ENCODE measurements around the gene CCDC93. TPM values are rescaled to one million over a fixed set of nuclear protein-coding genes. Genes with fewer than 3 reads are reported as not detected.
A peak's percentile ranks its signal among the peaks of the same experiment; 100 is the strongest.

Gene CCDC93
- total RNA-seq, 1 experiment from 2014 or later = 18.7 TPM

- ChIA-PET POLR2A (no interaction called here), RAD21 (ENCODE audit: low non-redundant PET in 1 of 2, low total read pairs in 2 of 2, uncharacterized antibody in 2 of 2, unreplicated experiment in 2 of 2) (interaction anchor here (0.9 to 1.9 kb wide), 4 partner anchors 122 to 808 kb away, joined by 3 to 9 read pairs (median 5); no protein-coding TSS in a partner anchor), CTCF (interaction anchor here (0.9 to 3.2 kb wide), 28 partner anchors 8 to 834 kb away, joined by 3 to 42 read pairs (median 6); no protein-coding TSS in a partner anchor)
- Histone ChIP-seq H2AFZ (ENCODE audit: low read depth, low read length, poor library complexity, severe bottlenecking) (peak overlapping the region; percentile 98), H3K36me3 (ENCODE audit: control insufficient read depth in 1 of 2, insufficient read depth in 2 of 2, low read length in 2 of 2) (no peaks in the 10 kb centered on the region), H3K4me2 (ENCODE audit: low read length) (peak overlapping the region; percentile 52), H3K9me2 (ENCODE audit: insufficient read depth) (no peaks in the 10 kb centered on the region), H3K79me2 (ENCODE audit: insufficient read depth, low read length) (no peaks in the 10 kb centered on the region), H3K9me3 (ENCODE audit: control insufficient read depth in 1 of 2, insufficient read depth in 1 of 2, low read depth in 1 of 2, low read length in 2 of 2) (no peaks in the 10 kb centered on the region), H3K4me3 (replicated peaks in 1 of 2; ENCODE audit: low read depth in 1 of 2, low read length in 2 of 2) (no peak overlapping the region), H3K27ac (ENCODE audit: low read depth, low read length) (no peak overlapping the region), H3K9ac (ENCODE audit: low read length) (no peak overlapping the region), H4K20me1 (ENCODE audit: insufficient read depth) (no peaks in the 10 kb centered on the region), H3K4me1 (ENCODE audit: control insufficient read depth in 1 of 2, insufficient read depth in 2 of 2, low read length in 2 of 2) (peaks cover 0 to 24% of the 10 kb centered on the region in 2 experiments; a peak in 2 of 4 replicates), H3K27me3 (ENCODE audit: insufficient read depth, low read length) (no peaks in the 10 kb centered on the region)
- DNase-seq (ENCODE audit: low read depth, low spot score) (no peak), ATAC-seq (no peak)
- TF ChIP-seq CBX3 (IDR thresholded peaks at IDR 0.05; ENCODE audit: low read depth) (no peak), POLR2A (IDR thresholded peaks at IDR 0.05; ENCODE audit: borderline replicate concordance, extremely low read depth, insufficient read depth, insufficient read length) (no peak), RAD21 (IDR thresholded peaks at IDR 0.05; ENCODE audit: low read depth) (no peak), ELF1 (IDR thresholded peaks at IDR 0.05; ENCODE audit: borderline replicate concordance, low read depth) (no peak), SIN3A (IDR thresholded peaks at IDR 0.05; ENCODE audit: low read depth) (no peak), POLR2AphosphoS5 (IDR thresholded peaks at IDR 0.05; ENCODE audit: low read depth, low read length) (no peak)
- TF ChIP-seq, protein P1, sequence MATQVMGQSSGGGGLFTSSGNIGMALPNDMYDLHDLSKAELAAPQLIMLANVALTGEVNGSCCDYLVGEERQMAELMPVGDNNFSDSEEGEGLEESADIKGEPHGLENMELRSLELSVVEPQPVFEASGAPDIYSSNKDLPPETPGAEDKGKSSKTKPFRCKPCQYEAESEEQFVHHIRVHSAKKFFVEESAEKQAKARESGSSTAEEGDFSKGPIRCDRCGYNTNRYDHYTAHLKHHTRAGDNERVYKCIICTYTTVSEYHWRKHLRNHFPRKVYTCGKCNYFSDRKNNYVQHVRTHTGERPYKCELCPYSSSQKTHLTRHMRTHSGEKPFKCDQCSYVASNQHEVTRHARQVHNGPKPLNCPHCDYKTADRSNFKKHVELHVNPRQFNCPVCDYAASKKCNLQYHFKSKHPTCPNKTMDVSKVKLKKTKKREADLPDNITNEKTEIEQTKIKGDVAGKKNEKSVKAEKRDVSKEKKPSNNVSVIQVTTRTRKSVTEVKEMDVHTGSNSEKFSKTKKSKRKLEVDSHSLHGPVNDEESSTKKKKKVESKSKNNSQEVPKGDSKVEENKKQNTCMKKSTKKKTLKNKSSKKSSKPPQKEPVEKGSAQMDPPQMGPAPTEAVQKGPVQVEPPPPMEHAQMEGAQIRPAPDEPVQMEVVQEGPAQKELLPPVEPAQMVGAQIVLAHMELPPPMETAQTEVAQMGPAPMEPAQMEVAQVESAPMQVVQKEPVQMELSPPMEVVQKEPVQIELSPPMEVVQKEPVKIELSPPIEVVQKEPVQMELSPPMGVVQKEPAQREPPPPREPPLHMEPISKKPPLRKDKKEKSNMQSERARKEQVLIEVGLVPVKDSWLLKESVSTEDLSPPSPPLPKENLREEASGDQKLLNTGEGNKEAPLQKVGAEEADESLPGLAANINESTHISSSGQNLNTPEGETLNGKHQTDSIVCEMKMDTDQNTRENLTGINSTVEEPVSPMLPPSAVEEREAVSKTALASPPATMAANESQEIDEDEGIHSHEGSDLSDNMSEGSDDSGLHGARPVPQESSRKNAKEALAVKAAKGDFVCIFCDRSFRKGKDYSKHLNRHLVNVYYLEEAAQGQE (IDR thresholded peaks at IDR 0.05; ENCODE audit: low read depth) = no peak
- TF ChIP-seq, protein P2, sequence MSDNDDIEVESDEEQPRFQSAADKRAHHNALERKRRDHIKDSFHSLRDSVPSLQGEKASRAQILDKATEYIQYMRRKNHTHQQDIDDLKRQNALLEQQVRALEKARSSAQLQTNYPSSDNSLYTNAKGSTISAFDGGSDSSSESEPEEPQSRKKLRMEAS (IDR thresholded peaks at IDR 0.05) = no peak
- TF ChIP-seq, protein P3, sequence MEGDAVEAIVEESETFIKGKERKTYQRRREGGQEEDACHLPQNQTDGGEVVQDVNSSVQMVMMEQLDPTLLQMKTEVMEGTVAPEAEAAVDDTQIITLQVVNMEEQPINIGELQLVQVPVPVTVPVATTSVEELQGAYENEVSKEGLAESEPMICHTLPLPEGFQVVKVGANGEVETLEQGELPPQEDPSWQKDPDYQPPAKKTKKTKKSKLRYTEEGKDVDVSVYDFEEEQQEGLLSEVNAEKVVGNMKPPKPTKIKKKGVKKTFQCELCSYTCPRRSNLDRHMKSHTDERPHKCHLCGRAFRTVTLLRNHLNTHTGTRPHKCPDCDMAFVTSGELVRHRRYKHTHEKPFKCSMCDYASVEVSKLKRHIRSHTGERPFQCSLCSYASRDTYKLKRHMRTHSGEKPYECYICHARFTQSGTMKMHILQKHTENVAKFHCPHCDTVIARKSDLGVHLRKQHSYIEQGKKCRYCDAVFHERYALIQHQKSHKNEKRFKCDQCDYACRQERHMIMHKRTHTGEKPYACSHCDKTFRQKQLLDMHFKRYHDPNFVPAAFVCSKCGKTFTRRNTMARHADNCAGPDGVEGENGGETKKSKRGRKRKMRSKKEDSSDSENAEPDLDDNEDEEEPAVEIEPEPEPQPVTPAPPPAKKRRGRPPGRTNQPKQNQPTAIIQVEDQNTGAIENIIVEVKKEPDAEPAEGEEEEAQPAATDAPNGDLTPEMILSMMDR (IDR thresholded peaks at IDR 0.05 in 2 of 3, conservative IDR thresholded peaks at IDR 0.05 in 1 of 3; ENCODE audit: borderline replicate concordance in 1 of 3, insufficient read depth in 1 of 3, low read depth in 2 of 3, low read length in 2 of 3) = no peak
- no TSS peak for BruUV-seq (replicated peaks)
- intact Hi-C loops (cut with micrococcal nuclease) = loop anchor here (2.0 to 10.0 kb wide), 4 partner anchors 175 to 817 kb away; no protein-coding TSS in a partner anchor
Observed at GRCh38 chr2:118047380-118047826, 33.5 kb upstream of the CCDC93 start.
